GM23338 (cell line): Measurements from ENCODE around the gene CYYR1. TPM values are rescaled to one million over a fixed set of nuclear protein-coding genes. Genes with fewer than 3 reads are reported as not detected.

ENCODE experiments used
- ATAC-seq: fragments of 200-7000 bp; cut with Tn5 transposase; 3 replicates; pipeline ENCODE4 v1.9.1; 2020
- DNase-seq: peaks from one replicate; pipeline ENCODE4 v3.0.0-alpha.2; 2015; ENCODE audit warnings: low spot score
- H2AFZ ChIP-seq: fragments of 200-600 bp; sonication (generic); 2 replicates; pipeline ENCODE4 v1.8.0; 2016; ENCODE audit warnings: antibody characterized with exemption, mild to moderate bottlenecking, moderate library complexity
- H3F3A ChIP-seq: fragments of 200-600 bp; sonication (generic); replicated peaks from 2 replicates; pipeline ENCODE4 v1.8.0; 2017; ENCODE audit warnings: antibody characterized with exemption, mixed run types, low read depth
- H3K27ac ChIP-seq: fragments of 200-600 bp; sonication (generic); 2 replicates; pipeline ENCODE4 v1.6.1; 2016; ENCODE audit warnings: low read depth
- H3K27me3 ChIP-seq: fragments of 200-600 bp; sonication (generic); 2 replicates; pipeline ENCODE4 v1.8.0; 2016; ENCODE audit warnings: mild to moderate bottlenecking, mixed run types, moderate library complexity; ENCODE audit not compliant: insufficient read depth
- H3K36me3 ChIP-seq: fragments of 200-600 bp; sonication (generic); 2 replicates; pipeline ENCODE4 v1.8.0; 2016; ENCODE audit warnings: mild to moderate bottlenecking; ENCODE audit not compliant: insufficient read depth
- H3K4me1 ChIP-seq: fragments of 200-600 bp; sonication (generic); 2 replicates; pipeline ENCODE4 v1.8.0; 2016; ENCODE audit warnings: mild to moderate bottlenecking, moderate library complexity; ENCODE audit not compliant: insufficient read depth
- H3K4me2 ChIP-seq: fragments of 200-600 bp; sonication (generic); 2 replicates; pipeline ENCODE4 v1.7.1; 2017; ENCODE audit warnings: mixed run types
- H3K4me3 ChIP-seq: fragments of 200-600 bp; sonication (generic); 2 replicates; pipeline ENCODE4 v1.6.1; 2016; ENCODE audit warnings: mixed run types
- H3K79me2 ChIP-seq: fragments of 200-600 bp; sonication (generic); replicated peaks from 2 replicates; pipeline ENCODE4 v1.8.0; 2017; ENCODE audit warnings: mild to moderate bottlenecking; ENCODE audit not compliant: insufficient read depth
- H3K9me2 ChIP-seq: fragments of 200-600 bp; sonication (generic); 2 replicates; pipeline ENCODE4 v1.8.0; 2017; ENCODE audit not compliant: insufficient read depth
- H4K20me1 ChIP-seq: fragments of 200-600 bp; sonication (generic); replicated peaks from 2 replicates; pipeline ENCODE4 v1.8.0; 2017; ENCODE audit warnings: mild to moderate bottlenecking; ENCODE audit not compliant: insufficient read depth
- H3K27ac Mint-ChIP-seq: 2 replicates; pipeline ENCODE4 v1.8.0; 2020; ENCODE audit warnings: inconsistent platforms, mild to moderate bottlenecking, moderate library complexity, mixed read lengths
- H3K27me3 Mint-ChIP-seq: 3 replicates; pipeline ENCODE4 v1.8.0; 2022; ENCODE audit warnings: low read depth, mild to moderate bottlenecking, moderate library complexity, mixed read lengths, inconsistent platforms; ENCODE audit not compliant: insufficient read depth, poor library complexity
- H3K36me3 Mint-ChIP-seq: 3 replicates; pipeline ENCODE4 v1.8.0; 2021; ENCODE audit warnings: low read depth, mild to moderate bottlenecking, inconsistent platforms, moderate library complexity, mixed read lengths
- H3K4me1 Mint-ChIP-seq: 3 replicates; pipeline ENCODE4 v1.8.0; 2020; ENCODE audit warnings: mild to moderate bottlenecking, inconsistent platforms, mixed read lengths
- H3K4me3 Mint-ChIP-seq: 3 replicates; pipeline ENCODE4 v1.8.0; 2021; ENCODE audit warnings: moderate library complexity, mild to moderate bottlenecking, inconsistent platforms, mixed read lengths
- H3K9me3 Mint-ChIP-seq: 3 replicates; pipeline ENCODE4 v1.8.0; 2020; ENCODE audit warnings: moderate library complexity, mild to moderate bottlenecking, inconsistent platforms, mixed read lengths
- CREB1 ChIP-seq: fragments of 250-450 bp; sonication (Bioruptor Pico); IDR thresholded peaks from 2 replicates; pipeline ENCODE4 v1.5.0; 2020; ENCODE audit warnings: low read depth, mild to moderate bottlenecking, moderate library complexity
- CTCF ChIP-seq, 2 experiments: fragments of 200-600 bp in 1 of 2; sonication (generic) in 1 of 2; conservative IDR thresholded peaks; 2 replicates each; pipeline versions ENCODE4 v1.5.1 to v1.6.1; 2016 to 2017; ENCODE audit warnings: antibody characterized with exemption in 2 of 2, low read depth in 2 of 2, mild to moderate bottlenecking in 2 of 2, moderate library complexity in 1 of 2
- EZH2 ChIP-seq: fragments of 200-600 bp; sonication (generic); IDR thresholded peaks from one replicate; pipeline ENCODE4 v1.8.0; 2017; ENCODE audit warnings: antibody characterized with exemption, mild to moderate bottlenecking, low read depth; ENCODE audit not compliant: unreplicated experiment
- NANOG ChIP-seq: IDR thresholded peaks from 2 replicates; pipeline ENCODE4 v1.6.1; 2016; ENCODE audit warnings: antibody characterized with exemption, borderline replicate concordance
- REST ChIP-seq: IDR thresholded peaks from one replicate; pipeline ENCODE4 v1.6.1; 2018; ENCODE audit warnings: antibody characterized with exemption; ENCODE audit not compliant: unreplicated experiment
- STAT1 ChIP-seq: IDR thresholded peaks from one replicate; pipeline ENCODE4 v1.6.1; 2016; ENCODE audit warnings: antibody characterized with exemption; ENCODE audit not compliant: unreplicated experiment
- ZNF114 ChIP-seq: fragments of 250-450 bp; sonication (Bioruptor Pico); IDR thresholded peaks from 2 replicates; pipeline ENCODE4 v1.5.0; 2020; ENCODE audit warnings: mild to moderate bottlenecking, moderate library complexity
- ZNF331 ChIP-seq: fragments of 250-450 bp; sonication (Bioruptor Pico); IDR thresholded peaks from 2 replicates; pipeline ENCODE4 v1.5.0; 2020; ENCODE audit warnings: low read depth, mild to moderate bottlenecking, moderate library complexity
- polyA plus RNA-seq: library from polyadenylated mRNA; unstranded; fragments of >200 nt; fragmentation: Nextera tagmentation; extraction: Ambion mirVana; gene quantifications from 2 replicates; pipeline ENCODE4 v1.2.1, GENCODE V29; 2016
- total RNA-seq: library from RNA; depleted of rRNA; stranded (reverse); fragments of >200 nt; shearing (Covaris generic); gene quantifications from 2 replicates; pipeline ENCODE4 v1.2.3, GENCODE V29; 2014

CYYR1 gene
- total and polyA plus RNA-seq, 2 experiments from 2014 or later: 23.8 to 25.4 TPM

- TF ChIP-seq ZNF114 (CRISPR knock-in tag) (no peak), NANOG (no peak)
These were observed 102.0 kb downstream of the CYYR1 start (continued) for GRCh38 chr21:26471099-26471471.

GRCh38 chr21:26470351-26471098 is 102.6 kb downstream of the CYYR1 start:
- Mint-ChIP-seq H3K27ac (no peak overlapping the region), H3K27me3 (no peaks in the 10 kb centered on the region)

More at GRCh38 chr21:26470351-26471098, 102.6 kb downstream of the CYYR1 start:
- Mint-ChIP-seq H3K9me3 (no peaks in the 10 kb centered on the region), H3K4me1 (no peaks in the 10 kb centered on the region), H3K36me3 (peaks cover 10% of the 10 kb centered on the region), H3K4me3 (no peak overlapping the region)
- no peak for ATAC-seq
- Histone ChIP-seq H3K9me2 (no peaks in the 10 kb centered on the region), H3K4me1 (no peaks in the 10 kb centered on the region), H3K79me2 (no peaks in the 10 kb centered on the region), H3F3A (no peaks in the 10 kb centered on the region), H4K20me1 (no peaks in the 10 kb centered on the region), H2AFZ (no peak overlapping the region), H3K4me3 (no peak overlapping the region), H3K27me3 (no peaks in the 10 kb centered on the region), H3K27ac (no peak overlapping the region), H3K36me3 (no peaks in the 10 kb centered on the region), H3K4me2 (no peak overlapping the region)
- DNase-seq: no peak
- no peak for TF ChIP-seq REST
- TF ChIP-seq ZNF114 (CRISPR knock-in tag): no peak
- TF ChIP-seq CREB1 (CRISPR knock-in tag): no peak
- no peak for TF ChIP-seq ZNF331
- TF ChIP-seq STAT1: no peak
- no peak for TF ChIP-seq CTCF (conservative IDR thresholded peaks at IDR 0.05; ENCODE audit: low read depth in 2 of 2)
- no peak for TF ChIP-seq EZH2
